H9 (cell line): ENCODE results near the gene KREMEN2. TPM values are rescaled to one million over a fixed set of nuclear protein-coding genes. Genes with fewer than 3 reads are reported as not detected.
A peak's percentile ranks its signal among the peaks of the same experiment; 100 is the strongest.

Source experiments
- DNase-seq: peaks from one replicate; pipeline ENCODE4 v3.0.0-alpha.2; 2017
- H2AFZ ChIP-seq: one replicate; pipeline ENCODE4 v1.6.1; 2013; ENCODE audit warnings: mild to moderate bottlenecking, low read length, control low read depth, moderate library complexity
- H2AK5ac ChIP-seq: 2 replicates; pipeline ENCODE4 v1.6.1; 2013; ENCODE audit warnings: low read length, control low read depth, mixed read lengths; ENCODE audit not compliant: insufficient read length
- H2BK120ac ChIP-seq: one replicate; pipeline ENCODE4 v1.6.1; 2013; ENCODE audit warnings: low read depth, mild to moderate bottlenecking, low read length, control low read depth, inconsistent platforms; ENCODE audit not compliant: poor library complexity, severe bottlenecking
- H2BK12ac ChIP-seq: 2 replicates; pipeline ENCODE4 v1.6.1; 2013; ENCODE audit warnings: low read length, control low read depth, mixed read lengths, low read depth; ENCODE audit not compliant: insufficient read length
- H2BK15ac ChIP-seq: 2 replicates; pipeline ENCODE4 v1.6.1; 2013; ENCODE audit warnings: low read depth, low read length, control low read depth
- H2BK20ac ChIP-seq: one replicate; pipeline ENCODE4 v1.6.1; 2013; ENCODE audit warnings: low read depth, mild to moderate bottlenecking, low read length, control low read depth, inconsistent platforms; ENCODE audit not compliant: poor library complexity, severe bottlenecking
- H2BK5ac ChIP-seq: 2 replicates; pipeline ENCODE4 v1.6.1; 2013; ENCODE audit warnings: low read length, control low read depth, mixed read lengths; ENCODE audit not compliant: insufficient read length
- H3K14ac ChIP-seq: 2 replicates; pipeline ENCODE4 v1.6.1; 2013; ENCODE audit warnings: low read length, control low read depth; ENCODE audit not compliant: insufficient read depth
- H3K18ac ChIP-seq: 2 replicates; pipeline ENCODE4 v1.6.1; 2013; ENCODE audit warnings: low read depth, mild to moderate bottlenecking, mixed read lengths, low read length, control low read depth; ENCODE audit not compliant: insufficient read length
- H3K23ac ChIP-seq: 2 replicates; pipeline ENCODE4 v1.6.1; 2013; ENCODE audit warnings: low read length, control low read depth, mixed read lengths, low read depth; ENCODE audit not compliant: insufficient read length
- H3K23me2 ChIP-seq: 2 replicates; pipeline ENCODE4 v1.6.1; 2013; ENCODE audit warnings: low read depth, mild to moderate bottlenecking, mixed read lengths, low read length, control low read depth; ENCODE audit not compliant: insufficient read length, poor library complexity, severe bottlenecking
- H3K27ac ChIP-seq: 2 replicates; pipeline ENCODE4 v1.5.1; 2013; ENCODE audit warnings: low read length, control low read depth, mixed read lengths, low read depth; ENCODE audit not compliant: insufficient read length
- H3K27me3 ChIP-seq: 2 replicates; pipeline ENCODE4 v1.6.1; 2013; ENCODE audit warnings: low read length, control low read depth, inconsistent platforms; ENCODE audit not compliant: insufficient read depth
- H3K4ac ChIP-seq: 2 replicates; pipeline ENCODE4 v1.6.1; 2013; ENCODE audit warnings: low read depth, mild to moderate bottlenecking, control low read depth, inconsistent platforms, low read length, moderate library complexity
- H3K4me1 ChIP-seq: 2 replicates; pipeline ENCODE4 v1.6.1; 2013; ENCODE audit warnings: low read length, control low read depth, inconsistent platforms; ENCODE audit not compliant: insufficient read depth
- H3K4me2 ChIP-seq: 2 replicates; pipeline ENCODE4 v1.6.1; 2013; ENCODE audit warnings: low read length, control low read depth, mixed read lengths; ENCODE audit not compliant: insufficient read length, insufficient read depth
- H3K56ac ChIP-seq: 2 replicates; pipeline ENCODE4 v1.6.1; 2013; ENCODE audit warnings: low read depth, mild to moderate bottlenecking, mixed read lengths, low read length, control low read depth; ENCODE audit not compliant: insufficient read length
- H3K79me1 ChIP-seq: 2 replicates; pipeline ENCODE4 v1.6.1; 2013; ENCODE audit warnings: low read depth, mild to moderate bottlenecking, moderate library complexity, low read length, control low read depth, inconsistent platforms; ENCODE audit not compliant: insufficient read depth, poor library complexity, severe bottlenecking
- H3K79me2 ChIP-seq: 2 replicates; pipeline ENCODE4 v1.6.1; 2013; ENCODE audit warnings: low read length, control low read depth, inconsistent platforms; ENCODE audit not compliant: insufficient read depth
- H3K9ac ChIP-seq: 2 replicates; pipeline ENCODE4 v1.6.1; 2013; ENCODE audit warnings: low read length, control low read depth, mixed read lengths; ENCODE audit not compliant: insufficient read length; ENCODE audit errors: extremely low read depth
- H3K9me3 ChIP-seq: one replicate; pipeline ENCODE4 v1.6.1; 2013; ENCODE audit warnings: low read depth, low read length, inconsistent platforms; ENCODE audit not compliant: control insufficient read depth
- H3T11ph ChIP-seq: one replicate; pipeline ENCODE4 v1.6.1; 2013; ENCODE audit warnings: mild to moderate bottlenecking, low read length, control low read depth, inconsistent platforms
- H4K20me1 ChIP-seq: one replicate; pipeline ENCODE4 v1.6.1; 2013; ENCODE audit not compliant: control insufficient read depth, insufficient read length, insufficient read depth
- H4K5ac ChIP-seq: 2 replicates; pipeline ENCODE4 v1.6.1; 2013; ENCODE audit warnings: low read depth, mild to moderate bottlenecking, mixed read lengths, low read length, control low read depth; ENCODE audit not compliant: insufficient read length
- H4K8ac ChIP-seq: replicated peaks from 2 replicates; pipeline ENCODE4 v1.6.1; 2013; ENCODE audit warnings: low read length, control low read depth, mixed read lengths, low read depth; ENCODE audit not compliant: insufficient read length
- H4K91ac ChIP-seq: 2 replicates; pipeline ENCODE4 v1.6.1; 2013; ENCODE audit warnings: low read depth, mild to moderate bottlenecking, moderate library complexity, mixed read lengths, low read length, control low read depth; ENCODE audit not compliant: insufficient read length
- H3K27ac Mint-ChIP-seq, 3 experiments: 2 replicates in 2 of 3; 3 replicates in 1 of 3; pipeline ENCODE4 v1.8.0; 2020 to 2021; ENCODE audit warnings: mixed read lengths in 3 of 3, mild to moderate bottlenecking in 1 of 3, moderate library complexity in 1 of 3
- H3K27me3 Mint-ChIP-seq: 2 replicates; pipeline ENCODE4 v1.8.0; 2021; ENCODE audit warnings: low read depth, mild to moderate bottlenecking, moderate library complexity, mixed read lengths
- H3K36me3 Mint-ChIP-seq, 3 experiments: 2 replicates in 2 of 3; 3 replicates in 1 of 3; pipeline ENCODE4 v1.8.0; 2020 to 2021; ENCODE audit warnings: low read depth in 3 of 3, mixed read lengths in 3 of 3; ENCODE audit not compliant: insufficient read depth in 1 of 3
- H3K4me1 Mint-ChIP-seq, 2 experiments: 2 replicates each; pipeline ENCODE4 v1.8.0; 2020; ENCODE audit warnings: mixed read lengths in 2 of 2
- H3K4me3 Mint-ChIP-seq, 2 experiments: 2 replicates in 1 of 2; 3 replicates in 1 of 2; pipeline ENCODE4 v1.8.0; 2020 to 2021; ENCODE audit warnings: mild to moderate bottlenecking in 2 of 2, mixed read lengths in 2 of 2, moderate library complexity in 1 of 2
- H3K9me3 Mint-ChIP-seq, 2 experiments: 2 replicates in 1 of 2; 3 replicates in 1 of 2; pipeline ENCODE4 v1.8.0; 2020; ENCODE audit warnings: mild to moderate bottlenecking in 2 of 2, mixed read lengths in 2 of 2, moderate library complexity in 1 of 2
- CTCF ChIP-seq: fragments of 200-600 bp; sonication (generic); conservative IDR thresholded peaks from 3 replicates; pipeline ENCODE4 v1.8.0; 2021; ENCODE audit warnings: antibody characterized with exemption, mild to moderate bottlenecking
- WGBS: extraction: QIAGEN DNeasy Blood & Tissue Kit; methylation state at CpG from one replicate; pipeline ENCODE4 v1.1.7; 2013; ENCODE audit warnings: missing lambda C conversion rate, low lambda C conversion rate, mixed read lengths; ENCODE audit not compliant: insufficient read length; ENCODE audit errors: extremely low coverage; 5-methylcytosine and 5-hydroxymethylcytosine counted together
- total RNA-seq: library from RNA; stranded (reverse); gene quantifications from 2 replicates; pipeline ENCODE4 v1.2.1, GENCODE V29; 2021

KREMEN2 gene
- total RNA-seq, 1 experiment from 2014 or later = 12.8 TPM

GRCh38 chr16:2986623-2987188 lies 22.6 kb downstream of the KREMEN2 start:
- peaks cover 10% of the 10 kb centered on the region for H3K27me3 Mint-ChIP-seq
- H3K9ac ChIP-seq = no peak overlapping the region
- WGBS = no CpG with 5 or more reads among the region's 17 CpGs

More at GRCh38 chr16:2986623-2987188, 22.6 kb downstream of the KREMEN2 start:
- Histone ChIP-seq H3K4me2 (no peak overlapping the region), H3K56ac (no peak overlapping the region), H2BK20ac (no peak overlapping the region), H2AFZ (no peak overlapping the region), H3K9me3 (no peaks in the 10 kb centered on the region), H4K5ac (no peak overlapping the region), H3K79me2 (no peaks in the 10 kb centered on the region), H3K14ac (peak overlapping the region; percentile 63; the same call in 1 of the 2 replicates), H3K4me1 (no peaks in the 10 kb centered on the region; the same call in 1 of the 2 replicates), H3K23me2 (no peaks in the 10 kb centered on the region), H2BK120ac (no peak overlapping the region), H3K79me1 (no peaks in the 10 kb centered on the region), H4K8ac (no peak overlapping the region), H4K20me1 (no peaks in the 10 kb centered on the region), H3K27ac (no peak overlapping the region), H3T11ph (no peak overlapping the region), H3K27me3 (no peaks in the 10 kb centered on the region), H3K18ac (no peak overlapping the region), H2BK12ac (no peak overlapping the region), H2AK5ac (no peak overlapping the region), H2BK15ac (no peak overlapping the region), H3K23ac (no peak overlapping the region), H3K4ac (no peak overlapping the region), H4K91ac (no peak overlapping the region), H2BK5ac (no peak overlapping the region)
- Mint-ChIP-seq H3K27ac (peak overlapping the region in 1 of 3 experiments; percentile 74; a peak in 1 of 7 replicates), H3K4me3 (no peak overlapping the region), H3K9me3 (no peaks in the 10 kb centered on the region), H3K36me3 (no peaks in the 10 kb centered on the region), H3K4me1 (peaks cover 23 to 52% of the 10 kb centered on the region in 2 experiments)
- DNase-seq = no peak
- TF ChIP-seq CTCF = no peak
